Coronary artery (tissue), 2 donors: ENCODE data around the gene TOE1.
"Not testable (repeated sequence)": the region's sequence is repeated elsewhere in the genome, so short reads cannot be mapped to it uniquely, and the experiment has no call there.

Experiments used
- DNase-seq: peaks from one replicate; pipeline ENCODE4 v3.0.0-alpha.2; 2017; ENCODE audit warnings: low spot score
- H3K27ac ChIP-seq, 2 donors: fragments of 200-600 bp; sonication (generic); one replicate each; pipeline ENCODE4 v1.5.1; 2016 to 2019
- H3K4me3 ChIP-seq: fragments of 200-600 bp; sonication (generic); 2 replicates; pipeline ENCODE4 v1.5.1; 2016; ENCODE audit warnings: mild to moderate bottlenecking, moderate library complexity
- CTCF ChIP-seq: fragments of 200-600 bp; sonication (generic); IDR thresholded peaks from one replicate; pipeline ENCODE4 v1.5.1; 2019; ENCODE audit warnings: antibody characterized with exemption

TOE1 gene

GRCh38 chr1:45355683-45356082 lies 15.7 kb downstream of the TOE1 start:
- no peak for DNase-seq
- Histone ChIP-seq H3K27ac (no peak overlapping the region), H3K4me3 (no peak overlapping the region)
- TF ChIP-seq CTCF: no peak

- Histone ChIP-seq H3K27ac (no peak overlapping the region), H3K4me3 (no peak overlapping the region)
- DNase-seq: no peak
- TF ChIP-seq CTCF: no peak
Observed at GRCh38 chr1:45356186-45356585, 16.2 kb downstream of the TOE1 start.

GRCh38 chr1:45359882-45360513 lies 20.0 kb downstream of the TOE1 start:
- Histone ChIP-seq H3K27ac (peak overlapping the region; percentile 63 to 75), H3K4me3 (peak overlapping the region; percentile 32)
- DNase-seq: no peak
- TF ChIP-seq CTCF: peak; percentile 51

- not testable (repeated sequence) for DNase-seq
- Histone ChIP-seq H3K4me3 (peak overlapping the region; percentile 54), H3K27ac (peak overlapping the region; percentile 63 to 75)
Observed at GRCh38 chr1:45360981-45361380, 21.0 kb downstream of the TOE1 start.

GRCh38 chr1:45364294-45364693 lies 24.3 kb downstream of the TOE1 start:
- H3K4me3 ChIP-seq: no peak overlapping the region
- no peak overlapping the region for H3K27ac ChIP-seq
- DNase-seq: no peak
- no peak for TF ChIP-seq CTCF

- no peak for TF ChIP-seq CTCF
Observed at GRCh38 chr1:45365051-45365450, 25.1 kb downstream of the TOE1 start.

GRCh38 chr1:45370575-45370974 lies 30.6 kb downstream of the TOE1 start:
- Histone ChIP-seq H3K4me3 (no peak overlapping the region), H3K27ac (no peak overlapping the region)
- no peak for TF ChIP-seq CTCF
- no peak for DNase-seq

More at GRCh38 chr1:45365051-45365450, 25.1 kb downstream of the TOE1 start:
- H3K4me3 ChIP-seq: no peak overlapping the region
- H3K27ac ChIP-seq: no peak overlapping the region
- no peak for DNase-seq
